Esophagus mucosa (tissue), 1 donor: ENCODE measurements around the gene TSPAN8. TPM values are rescaled to one million over a fixed set of nuclear protein-coding genes. Genes with fewer than 3 reads are reported as not detected.
"Not testable (repeated sequence)": the region's sequence is repeated elsewhere in the genome, so short reads cannot be mapped to it uniquely, and the experiment has no call there.

Experiments used
- ATAC-seq: fragments of 200-7000 bp; cut with Tn5 transposase; one replicate; pipeline ENCODE4 v1.9.1; 2020
- total RNA-seq: library from RNA; stranded (reverse); gene quantifications from one replicate; pipeline ENCODE4 v1.2.4, GENCODE V29; 2023
- donor health status: DM: yes; HTN: yes; CAD: no.

TSPAN8 gene
- total RNA-seq, 1 donor from 2014 or later: 0.60 TPM

DNA sequence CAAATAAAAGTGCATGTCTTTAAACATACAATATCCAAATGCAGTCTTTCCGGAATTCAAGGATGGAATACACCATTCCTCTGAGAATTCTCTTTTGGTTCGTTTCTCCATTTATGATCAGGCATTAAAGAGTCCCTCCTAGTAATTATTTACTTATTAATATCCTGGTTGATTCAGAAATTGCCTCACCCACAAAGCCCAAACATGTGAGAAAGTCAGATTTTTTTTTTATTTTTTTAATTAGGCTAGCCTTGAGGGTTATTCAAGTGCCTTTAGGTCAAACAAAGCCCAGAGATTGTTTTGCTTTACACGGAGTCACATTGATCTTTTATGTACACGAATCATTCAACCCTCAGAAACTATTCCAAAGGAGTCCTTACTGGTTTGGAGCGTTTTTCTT is 6.4 kb upstream of the TSPAN8 start:
- no peak for ATAC-seq

DNA sequence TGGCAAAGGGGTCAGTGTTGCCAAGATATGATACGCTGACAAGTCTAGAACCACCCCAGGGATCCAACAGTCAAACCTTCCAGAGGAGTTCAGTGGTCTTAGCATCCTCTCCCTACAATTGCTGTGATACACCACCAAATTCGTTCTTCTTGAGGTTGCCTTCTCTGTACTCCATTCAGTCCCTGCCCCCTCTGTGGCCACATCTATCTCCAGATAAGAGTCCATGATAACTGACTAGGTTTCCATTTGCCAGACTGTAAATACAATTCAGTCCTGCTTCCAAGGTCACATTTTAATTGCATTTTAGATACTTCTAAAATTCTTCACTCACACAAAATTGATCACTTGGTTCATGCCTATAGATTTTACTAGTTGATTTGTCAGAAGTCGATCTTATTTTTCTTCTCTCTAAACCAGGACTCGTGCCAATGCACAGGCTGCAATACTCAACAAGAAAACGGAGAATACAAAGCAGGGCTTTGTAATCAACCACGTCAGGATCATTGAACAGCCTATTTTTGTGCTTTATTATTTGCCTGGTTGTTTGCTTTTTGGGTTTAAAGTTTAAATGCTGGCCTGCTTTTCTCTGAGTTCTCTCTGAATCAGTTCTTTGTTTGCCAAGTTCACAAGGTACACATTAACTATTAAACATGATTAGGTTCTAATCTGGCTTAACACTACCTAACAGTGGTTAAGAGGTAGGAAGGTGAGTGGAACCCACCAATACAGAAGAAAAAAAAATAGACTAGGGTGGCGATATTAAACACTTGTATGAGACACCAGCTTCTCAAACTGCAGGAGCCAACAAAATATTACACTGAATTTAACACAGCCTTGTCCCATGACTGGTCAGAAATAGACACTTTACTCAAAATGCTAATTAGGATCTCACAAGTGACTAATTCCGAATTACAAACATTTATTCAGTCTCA is 5.3 kb upstream of the TSPAN8 start:
- ATAC-seq: no peak

DNA sequence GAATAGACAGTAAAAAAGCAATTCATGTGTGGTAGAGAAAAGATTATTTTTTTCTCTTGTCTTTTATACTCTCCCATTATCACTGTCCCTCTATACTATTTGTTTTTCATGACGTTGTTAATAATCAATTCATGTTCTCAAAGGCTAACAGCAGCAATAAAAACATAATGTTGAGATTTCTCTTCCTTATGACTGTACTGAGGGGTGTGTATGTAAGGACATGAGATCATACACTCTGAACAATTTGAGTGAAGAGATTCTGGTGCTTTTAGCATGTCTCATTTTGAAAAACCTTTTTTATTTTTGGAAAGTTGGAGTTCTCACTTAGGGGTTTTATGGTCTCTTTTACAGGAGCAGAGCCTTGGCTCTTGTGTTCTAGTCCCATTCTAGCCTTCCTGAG is 3.8 kb upstream of the TSPAN8 start:
- ATAC-seq: no peak

DNA sequence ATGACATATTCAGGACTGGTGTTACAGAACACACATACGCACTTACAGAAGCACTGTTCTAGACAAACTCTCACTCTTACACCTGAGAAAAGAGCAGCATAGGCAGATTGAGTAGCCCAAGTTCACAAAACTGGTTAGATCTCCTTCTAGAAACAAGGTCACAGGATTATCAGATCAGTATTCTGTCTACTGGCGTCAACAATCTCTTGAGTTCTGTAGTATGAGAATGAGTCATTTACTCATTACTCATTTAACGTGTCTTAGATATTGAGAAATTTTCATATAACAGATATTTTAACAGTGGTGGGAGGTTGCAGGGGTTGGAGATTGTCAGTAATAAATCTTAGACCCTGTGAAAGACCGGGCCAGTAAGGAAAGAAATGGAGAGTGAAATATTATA is 2.8 kb upstream of the TSPAN8 start:
- peak; percentile 90 for ATAC-seq

DNA sequence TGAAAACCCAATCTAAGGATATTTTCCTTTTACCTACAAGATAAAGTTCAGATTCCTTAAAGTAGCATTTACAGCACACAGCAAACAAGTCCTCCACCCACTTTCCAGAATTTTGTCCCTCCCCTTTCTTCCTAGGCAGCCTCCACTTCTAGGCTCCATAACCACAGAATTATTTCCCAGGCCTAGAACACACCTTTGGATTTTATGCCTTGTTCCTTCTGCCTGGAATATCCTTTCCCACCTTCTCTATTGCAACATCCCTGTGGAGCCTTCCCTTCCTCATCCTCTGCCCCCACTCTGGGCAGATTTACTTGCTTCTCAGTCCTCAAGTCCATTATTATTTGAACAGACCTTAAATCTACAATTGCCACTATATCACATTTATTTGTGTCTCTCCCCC is 2.1 kb upstream of the TSPAN8 start:
- no peak for ATAC-seq

DNA sequence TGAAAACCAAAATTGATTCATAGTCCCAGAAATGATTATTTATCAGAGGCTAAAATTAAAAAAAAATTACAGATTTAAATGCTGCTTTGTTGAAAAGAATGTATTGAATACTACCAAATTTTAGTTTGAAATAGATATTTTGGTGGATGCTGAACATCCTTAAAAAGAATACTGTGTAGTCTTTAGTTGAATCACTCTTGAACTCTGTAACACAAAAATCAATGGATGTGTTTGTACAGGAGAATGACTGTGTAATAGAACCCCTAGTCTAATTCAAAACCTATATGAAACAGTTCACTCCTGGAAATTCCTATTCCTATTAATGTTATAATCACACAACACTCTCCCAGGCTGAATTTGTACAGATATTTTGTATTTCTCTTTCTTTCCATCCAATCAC is 1.5 kb upstream of the TSPAN8 start:
- ATAC-seq: no peak

DNA sequence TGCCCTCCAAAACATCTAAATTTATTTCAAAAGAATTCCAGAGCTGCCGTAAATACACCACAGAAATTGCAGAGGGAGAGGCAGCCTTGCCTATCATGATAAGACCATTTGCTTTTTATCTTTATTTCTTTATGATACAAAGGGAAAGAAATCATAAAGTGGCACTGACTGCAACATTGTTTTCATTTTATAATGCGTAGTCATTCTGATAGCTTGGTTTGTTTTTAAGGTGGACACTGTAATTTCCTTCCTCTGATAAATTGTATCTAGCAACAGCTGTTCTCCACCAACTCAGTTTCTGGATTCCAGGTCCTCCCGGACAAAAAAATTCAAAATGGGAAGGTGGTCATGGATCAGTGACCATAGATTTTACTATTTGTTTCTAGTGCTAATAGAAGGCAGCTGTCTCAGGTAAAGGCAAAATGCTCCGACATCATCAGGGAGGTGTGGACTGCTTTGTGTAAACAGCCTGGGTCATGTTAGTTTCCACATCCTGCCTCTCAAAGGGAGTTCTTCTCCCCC is 623 bp upstream of the TSPAN8 start:
- ATAC-seq: no peak

DNA sequence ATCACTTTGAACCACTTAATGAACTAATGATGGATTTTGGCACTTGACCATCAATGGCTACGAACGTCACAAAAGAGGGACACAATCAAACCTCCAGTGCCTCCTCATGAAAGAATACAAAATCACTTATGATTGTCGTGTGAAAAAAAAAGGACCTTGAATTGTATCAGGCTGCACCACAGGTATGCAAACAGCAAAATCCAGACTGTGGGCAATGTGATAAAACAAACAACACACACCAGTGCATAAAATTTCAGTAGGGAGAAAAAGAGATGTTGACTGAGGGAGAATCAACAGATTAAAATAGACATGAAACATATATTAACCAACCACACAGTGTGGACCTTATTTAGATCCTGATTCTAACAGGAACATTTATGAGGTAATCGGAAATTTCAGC is 2.6 kb downstream of the TSPAN8 start:
- no peak for ATAC-seq

DNA sequence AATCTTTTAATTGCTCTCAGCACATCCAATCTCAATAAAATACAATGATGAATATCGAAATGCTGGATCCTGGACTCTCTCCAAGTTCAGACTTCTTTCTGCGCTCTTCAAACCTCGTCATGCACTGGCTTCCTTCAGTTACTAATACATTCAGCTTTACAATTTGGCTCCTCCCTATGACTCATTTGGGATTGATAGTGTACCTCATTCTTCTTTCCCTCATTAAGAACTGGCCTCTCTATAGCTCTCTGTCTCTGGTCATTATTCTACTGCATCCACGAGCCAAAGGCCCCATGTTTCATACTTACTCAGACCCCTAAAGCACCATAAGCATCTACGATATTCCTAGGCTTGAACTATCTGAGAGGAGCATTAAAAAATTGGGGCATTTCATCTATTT is 4.9 kb downstream of the TSPAN8 start:
- ATAC-seq: peak; percentile 54

DNA sequence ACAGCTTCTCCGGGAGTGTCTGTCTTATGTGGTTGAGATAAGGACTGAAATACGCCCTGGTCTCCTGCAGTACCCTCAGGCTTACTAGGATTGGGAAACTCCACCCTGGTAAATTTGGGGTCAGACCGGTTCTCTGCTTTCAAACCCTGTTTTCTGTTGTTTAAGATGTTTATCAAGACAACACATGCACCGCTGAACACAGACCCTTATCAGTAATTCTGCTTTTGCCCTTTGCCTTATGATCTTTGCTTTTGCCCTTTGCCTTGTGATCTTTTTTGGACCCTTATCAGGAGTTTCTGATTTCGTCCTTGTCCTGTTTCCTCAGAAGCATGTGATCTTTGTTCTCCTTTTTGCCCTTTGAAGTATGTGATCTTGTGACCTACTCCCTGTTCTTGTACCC is 7.8 kb downstream of the TSPAN8 start:
- not testable (repeated sequence) for ATAC-seq

DNA sequence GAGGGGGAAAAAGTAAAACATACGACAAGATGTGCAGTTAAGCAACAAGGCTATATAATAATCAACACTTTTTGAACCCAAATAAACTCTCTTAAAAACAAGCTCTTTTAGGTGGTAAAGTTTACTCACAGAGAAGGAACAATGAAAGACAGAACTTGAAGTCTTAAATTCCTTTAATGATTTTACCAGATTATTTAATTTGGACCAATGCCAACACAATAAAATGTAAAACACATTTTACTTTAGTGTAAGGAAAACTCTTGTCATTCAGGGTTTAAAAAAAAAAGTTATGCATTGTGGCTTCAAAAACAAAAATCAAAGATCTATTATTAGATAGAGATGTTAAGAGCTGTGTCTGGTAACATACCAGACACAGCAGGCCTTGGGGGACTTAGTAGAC is 13.1 kb downstream of the TSPAN8 start:
- ATAC-seq: no peak

DNA sequence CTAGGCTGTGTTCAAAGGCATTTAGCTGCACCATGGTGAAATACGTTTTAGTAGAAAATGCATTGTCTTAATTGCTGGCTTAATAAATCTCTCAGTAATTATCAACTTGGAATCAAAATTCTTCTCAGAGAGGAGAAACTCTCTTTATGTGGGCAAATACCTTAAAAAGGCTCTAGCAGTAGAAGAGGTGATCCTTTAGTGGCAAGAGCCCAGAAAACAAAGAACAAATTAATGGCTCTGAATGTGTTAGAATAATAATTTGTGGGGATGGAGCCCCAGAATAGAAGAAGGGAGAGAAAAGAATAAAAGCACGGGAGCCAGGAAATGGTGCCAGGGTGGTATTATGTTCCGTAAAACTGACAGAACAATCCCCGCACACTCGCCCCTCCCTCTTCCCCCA is 14.8 kb downstream of the TSPAN8 start:
- ATAC-seq: no peak

DNA sequence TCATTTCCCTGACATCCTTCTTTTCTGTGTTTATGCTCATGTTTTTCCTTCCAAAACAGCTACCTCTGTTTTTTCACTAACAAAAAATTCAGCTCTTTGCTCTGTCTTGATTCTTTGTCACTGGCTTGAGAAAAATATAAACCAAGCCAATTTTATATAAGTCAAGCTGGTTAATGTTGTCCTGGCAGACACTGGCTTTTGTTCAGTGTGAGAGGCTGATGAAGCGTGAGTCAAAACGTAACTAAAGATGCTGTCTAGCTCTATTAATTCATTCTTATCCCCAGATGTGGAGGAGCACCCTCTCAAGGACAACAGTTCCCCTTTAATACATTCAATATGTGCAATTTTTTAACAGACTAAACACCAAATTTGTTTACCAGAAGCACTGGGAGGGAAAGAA is 15.8 kb downstream of the TSPAN8 start:
- no peak for ATAC-seq

DNA sequence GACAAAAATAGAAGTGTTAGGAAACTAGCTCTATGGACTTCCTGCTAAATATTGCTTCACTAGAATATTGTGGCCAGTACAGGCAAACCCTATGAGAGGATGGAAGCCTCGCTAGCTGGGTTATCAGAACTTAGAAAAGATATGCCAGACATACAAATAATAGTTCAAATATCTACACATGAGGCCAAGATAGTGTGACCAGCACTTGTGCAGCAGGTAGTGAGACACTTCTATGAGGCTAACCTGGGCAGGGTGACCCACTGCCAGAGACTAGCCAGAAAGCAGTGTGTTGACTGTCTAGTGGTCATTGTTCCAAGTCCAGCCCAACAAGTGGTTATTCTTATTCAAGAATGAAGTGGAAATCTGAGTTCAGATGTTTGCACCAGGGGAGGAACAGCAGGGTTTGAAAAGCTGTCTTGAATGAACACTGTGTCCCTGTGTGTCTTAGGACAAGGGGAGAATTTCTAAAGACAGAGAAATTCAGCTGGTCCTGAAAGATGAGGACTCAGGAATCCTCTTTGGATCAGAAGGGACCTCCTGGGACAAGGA is 16.3 kb downstream of the TSPAN8 start:
- no peak for ATAC-seq

DNA sequence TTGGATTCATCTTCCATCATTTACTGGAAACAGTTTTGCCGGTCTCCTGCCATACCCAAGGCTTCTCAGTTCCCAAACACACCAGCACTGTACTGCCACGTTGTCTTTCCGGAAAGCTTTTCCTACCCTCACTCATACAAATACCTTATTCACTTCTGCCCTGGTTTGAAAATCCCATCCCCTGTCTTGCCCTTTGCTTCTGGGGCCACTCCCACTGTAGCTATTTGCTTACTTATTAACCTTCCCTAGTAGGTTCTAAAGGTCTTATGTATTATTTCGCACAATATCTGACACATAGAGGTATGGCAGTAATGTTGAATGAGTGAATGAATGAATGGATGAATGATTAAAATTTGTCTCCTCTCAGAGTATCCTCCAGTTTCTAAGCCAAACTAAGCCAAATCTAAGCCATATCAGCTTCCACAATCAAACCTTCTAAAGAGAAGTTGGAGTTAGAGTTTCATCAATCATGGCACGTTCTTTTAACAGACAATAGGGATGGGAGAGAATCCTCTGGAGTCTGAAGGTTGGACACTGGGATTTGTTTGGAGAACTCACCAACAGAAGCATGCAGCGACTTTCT is 18.6 kb downstream of the TSPAN8 start:
- no peak for ATAC-seq

DNA sequence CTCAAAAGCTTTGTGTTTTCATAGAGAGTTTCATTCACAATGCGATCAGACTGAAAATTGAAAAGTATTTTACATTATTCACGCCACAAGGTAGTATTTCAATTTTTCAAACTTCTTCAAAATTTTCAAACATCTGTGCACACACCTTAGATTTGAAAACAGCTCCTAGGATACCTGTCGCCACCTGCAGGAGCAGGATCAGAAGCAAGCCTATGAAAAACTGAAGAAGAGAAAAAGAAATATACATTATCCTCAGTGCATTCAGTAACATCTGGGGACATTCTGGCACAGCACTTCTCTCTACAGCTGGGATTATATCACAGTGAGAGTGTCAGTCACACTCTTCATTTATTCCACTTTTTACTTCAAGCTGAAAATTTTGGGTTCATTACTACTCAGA is 19.8 kb downstream of the TSPAN8 start:
- no peak for ATAC-seq

DNA sequence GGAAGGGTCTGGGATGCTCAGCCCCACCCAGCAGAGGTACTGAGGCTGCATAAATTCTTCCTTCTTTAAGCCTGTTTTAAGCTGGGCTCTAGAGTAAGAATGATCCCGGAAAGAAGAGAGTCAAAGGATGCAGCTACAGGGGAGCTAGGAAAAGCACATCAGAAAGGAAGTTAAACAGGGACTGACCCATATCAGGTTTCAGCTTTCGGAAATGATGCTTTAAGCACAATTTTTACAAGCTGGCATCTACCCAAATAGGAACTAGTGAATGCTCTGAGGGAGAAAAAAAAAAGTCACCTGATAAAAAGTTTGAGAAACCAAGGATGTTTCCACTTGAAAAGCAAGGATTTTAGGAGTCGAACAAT is 22.0 kb downstream of the TSPAN8 start:
- ATAC-seq: no peak

DNA sequence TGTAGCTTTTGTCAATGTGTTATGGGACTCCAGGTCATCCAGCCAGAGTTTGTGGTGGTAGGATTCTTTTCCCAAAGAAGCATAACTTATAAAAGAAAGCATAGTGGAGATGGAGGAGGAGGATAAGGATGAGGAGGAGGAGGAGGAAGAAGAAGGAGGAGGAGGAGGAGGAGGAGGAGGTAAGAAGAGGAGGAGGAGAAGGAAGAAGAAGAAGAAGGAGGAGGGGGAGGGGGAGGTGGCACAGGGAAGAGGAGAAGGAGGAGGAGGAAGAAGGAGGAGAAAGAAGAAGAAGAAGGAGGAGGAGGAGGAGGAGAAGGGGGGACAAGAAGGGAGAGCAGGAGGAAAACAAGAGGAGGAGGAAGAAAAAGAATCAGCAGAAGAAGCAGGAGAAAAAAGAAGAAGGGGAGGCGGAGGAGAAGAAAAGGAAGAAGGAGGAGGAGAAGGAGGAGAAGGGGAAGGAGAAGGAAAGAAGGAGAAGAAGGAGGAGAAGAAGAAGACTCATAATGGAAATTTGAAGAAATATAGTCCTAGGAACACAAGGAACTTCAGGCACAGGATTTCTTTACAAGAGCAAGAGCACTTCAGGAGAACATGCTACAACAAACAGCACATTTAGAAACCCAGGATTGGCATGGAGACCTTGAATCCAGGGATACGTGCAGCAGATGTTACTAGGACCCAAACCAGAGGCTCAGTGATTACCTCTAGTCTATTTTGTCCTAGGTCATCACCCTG is 22.6 kb downstream of the TSPAN8 start:
- no peak for ATAC-seq

DNA sequence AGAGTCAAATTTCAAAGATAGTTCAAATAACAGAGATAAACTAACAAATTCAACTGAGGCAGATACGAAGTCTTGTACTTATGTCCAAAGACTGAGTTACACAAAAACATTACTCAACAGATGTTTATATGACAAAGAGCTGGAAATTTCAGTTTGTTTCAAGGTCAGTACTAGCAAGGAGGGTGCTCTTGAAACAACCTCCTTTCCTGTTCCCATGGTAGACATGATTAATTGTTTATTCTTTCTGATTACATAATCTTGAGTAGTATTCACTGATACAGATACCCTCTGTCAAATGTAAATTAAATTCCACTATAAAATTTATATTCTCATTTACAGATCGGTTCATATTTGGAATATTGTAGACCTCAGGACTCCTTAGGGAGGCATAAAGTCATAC is 23.4 kb downstream of the TSPAN8 start:
- ATAC-seq: no peak

DNA sequence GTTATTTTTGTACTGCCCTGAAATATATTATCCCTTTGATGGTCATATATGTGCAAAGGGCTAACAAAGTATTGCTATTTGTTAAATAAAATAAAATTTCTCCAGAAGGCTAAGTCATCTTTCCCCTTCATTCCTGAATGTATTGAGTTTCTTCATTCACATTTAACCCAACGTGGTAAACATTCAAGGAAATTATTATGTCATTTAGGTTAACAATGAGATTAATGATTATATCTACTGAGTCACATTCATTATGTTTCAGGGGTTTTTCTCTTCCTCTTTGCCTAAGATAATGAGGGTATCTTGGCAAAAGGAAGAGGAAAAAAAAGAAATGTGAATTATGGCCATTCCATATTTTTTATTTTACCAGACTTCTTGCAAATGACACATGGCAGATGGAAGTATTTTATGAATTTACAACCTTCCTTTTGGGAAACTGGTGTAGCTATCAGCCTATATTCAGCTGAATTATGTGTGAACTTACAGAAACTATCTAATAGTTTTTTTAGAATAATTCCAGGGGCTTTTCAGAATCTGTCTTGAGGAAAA is 27.2 kb downstream of the TSPAN8 start:
- no peak for ATAC-seq

DNA sequence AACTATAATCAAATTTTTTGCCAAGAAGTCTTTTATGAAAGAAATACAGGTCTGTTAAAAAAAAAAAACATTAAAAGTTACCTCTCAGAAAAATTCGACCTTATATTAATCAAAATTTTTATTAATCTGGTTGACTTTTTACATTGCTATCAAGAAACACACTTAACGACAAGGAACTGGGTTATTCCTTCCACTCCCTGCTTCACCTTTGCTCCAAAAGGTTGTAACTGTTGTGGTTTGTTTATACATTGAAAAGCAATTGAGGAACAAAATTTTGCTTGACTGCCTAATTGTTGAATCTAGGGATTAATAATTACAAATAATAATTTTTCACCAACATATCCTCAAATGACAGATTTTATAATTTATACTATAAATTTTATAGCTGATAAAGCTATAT is 28.4 kb downstream of the TSPAN8 start:
- no peak for ATAC-seq

DNA sequence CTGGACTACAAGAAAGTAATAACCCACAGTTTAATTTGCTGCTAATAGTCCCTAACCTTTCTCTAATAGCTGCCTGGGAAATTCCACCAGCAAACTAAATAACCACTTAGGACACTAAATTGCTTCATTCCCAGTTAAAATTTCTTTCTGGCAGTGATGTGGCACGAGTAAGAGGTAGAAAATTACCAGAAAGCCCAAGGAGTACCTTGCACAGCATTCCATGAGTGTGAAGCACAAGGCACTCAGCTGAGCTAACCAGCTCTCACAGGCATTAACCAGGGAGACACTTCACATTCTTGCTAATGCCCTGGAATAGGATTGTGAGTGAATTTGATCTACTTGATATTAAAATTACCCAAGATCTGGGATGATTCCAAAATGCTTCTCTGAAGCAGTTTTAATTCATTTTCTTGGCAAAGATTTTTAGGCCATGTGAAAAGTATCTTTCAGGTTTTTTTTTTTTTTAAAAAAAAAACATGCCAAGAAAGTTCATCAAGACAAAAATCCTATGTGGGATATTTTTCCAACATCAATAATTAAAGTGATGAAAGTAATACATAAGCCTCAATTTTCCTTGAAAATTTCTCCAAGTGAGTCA is 29.5 kb downstream of the TSPAN8 start:
- ATAC-seq: no peak

DNA sequence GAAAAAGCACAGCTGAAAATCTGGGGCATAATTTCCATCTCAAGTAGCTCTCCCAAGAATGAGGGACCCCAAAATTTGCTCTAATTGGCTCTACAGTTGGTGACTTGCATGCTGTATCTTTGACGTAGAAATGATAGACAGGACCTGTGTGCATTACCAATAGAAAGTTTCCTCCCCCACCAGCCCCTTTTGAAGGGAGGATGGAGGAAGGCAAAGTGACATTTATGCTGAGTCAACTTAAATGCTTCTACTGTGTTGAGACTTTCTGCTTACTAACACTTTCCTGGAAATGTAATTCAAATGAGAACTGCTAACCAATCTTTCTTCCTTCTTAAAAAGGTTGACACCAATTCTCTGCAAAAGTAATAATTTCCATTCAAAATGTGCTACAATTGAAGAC is 31.9 kb downstream of the TSPAN8 start:
- ATAC-seq: no peak
